Lower leg skin (tissue), 3 donors: ENCODE data around the gene NDUFV1.

Experiments used
- CTCF ChIP-seq, 3 donors: fragments of 450-650 bp; IDR thresholded peaks; one replicate each; pipeline ENCODE4 v1.5.1; 2016; ENCODE audit warnings: antibody characterized with exemption in 3 of 3, mild to moderate bottlenecking in 3 of 3, moderate library complexity in 2 of 3
- POLR2A ChIP-seq, 2 donors: fragments of 450-650 bp; IDR thresholded peaks; one replicate each; pipeline ENCODE4 v1.6.1; 2016 to 2017; ENCODE audit warnings: antibody characterized with exemption in 2 of 2, mild to moderate bottlenecking in 1 of 2, moderate library complexity in 1 of 2

- TF ChIP-seq CTCF (IDR thresholded peaks at IDR 0.05) (no peak), POLR2A (IDR thresholded peaks at IDR 0.05) (no peak)
These were observed 6.0 kb downstream of the NDUFV1 start for GRCh38 chr11:67612751-67613150.
